ENCODE measurements around the gene TRPT1. TPM values are rescaled to one million over a fixed set of nuclear protein-coding genes. Genes with fewer than 3 reads are reported as not detected.

Gene TRPT1
- total RNA-seq, 2 experiments from 2014 or later, result 11.3 to 11.5 TPM

DNA sequence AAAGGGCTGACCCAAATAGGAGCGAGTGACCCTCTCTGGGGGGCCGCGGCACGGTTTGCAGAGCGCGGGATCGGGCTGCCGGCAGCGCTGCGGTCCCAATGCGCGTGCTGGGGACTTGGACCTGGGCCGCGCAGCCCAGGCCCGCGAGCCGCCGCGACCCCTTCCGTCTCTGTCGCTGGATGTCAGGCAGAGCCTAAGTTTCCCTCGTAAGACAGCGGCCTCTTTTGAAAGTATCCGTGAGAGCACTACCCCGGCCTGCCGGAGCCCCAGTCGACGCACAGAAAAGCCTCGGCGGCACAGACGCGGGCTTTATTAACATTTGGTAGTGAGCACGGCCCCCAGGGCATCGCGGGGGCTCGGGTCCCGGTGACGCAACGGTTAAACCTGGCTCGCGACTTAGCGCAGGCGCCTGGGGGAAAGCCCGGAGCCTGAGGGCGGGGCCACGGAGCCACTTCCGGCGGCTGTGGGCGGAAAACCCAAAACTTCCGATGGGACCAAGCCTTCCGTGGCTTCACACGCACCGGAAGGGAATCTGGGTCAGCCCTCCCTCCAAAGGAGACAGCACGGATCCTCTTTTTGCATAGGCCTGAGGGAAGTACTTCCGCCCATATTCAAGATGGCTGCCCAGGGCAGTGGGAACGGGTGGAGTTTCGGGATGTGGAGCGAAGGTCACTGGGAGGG lies 43.7 kb upstream of the TRPT1 start:
- Mint-ChIP-seq H3K27ac (peak overlapping the region; percentile 99), H3K9me3 (no peaks in the 10 kb centered on the region), H3K36me3 (ENCODE audit: low read depth) (peaks cover 20% of the 10 kb centered on the region), H3K27me3 (peaks cover 5% of the 10 kb centered on the region), H3K4me3 (peak overlapping the region; percentile 94), H3K4me1 (ENCODE audit: low read depth) (peaks cover 32% of the 10 kb centered on the region)
- intact Hi-C loops (cut with DNase I, micrococcal nuclease), result loop anchor here (1.0 to 5.0 kb wide), 10 partner anchors 16 to 64 kb away; partner anchors contain the start of genes GPR137 (in 2 of the 2), TRMT112 (in 2 of the 2), DNAJC4 (in 1 of the 2) and ESRRA (in 1 of the 2)
- ATAC-seq (ENCODE audit: poor library complexity) (peak; percentile 68), DNase-seq (peak; percentile 94 to 99 (median 96))
- POLR2A ChIA-PET, result interaction anchor here (0.7 to 6.6 kb wide), 21 partner anchors 14 to 1430 kb away, joined by 3 to 125 read pairs (median 16); partner anchors contain the start of genes BAD, CATSPERZ, CCDC88B and DNAJC4
- H3K4me3 ChIP-seq (ENCODE audit: low read length), result peak overlapping the region; percentile 97
- H3K4me1 ChIP-seq (ENCODE audit: insufficient read depth, low read length), result peaks cover 43% of the 10 kb centered on the region
- H3K36me3 ChIP-seq (ENCODE audit: insufficient read depth, low read length), result no peaks in the 10 kb centered on the region
- peak overlapping the region; percentile 92 to 99 for H3K27ac ChIP-seq (ENCODE audit: low read depth in 1 of 2, low read length in 2 of 2)
- TF ChIP-seq, protein P1, sequence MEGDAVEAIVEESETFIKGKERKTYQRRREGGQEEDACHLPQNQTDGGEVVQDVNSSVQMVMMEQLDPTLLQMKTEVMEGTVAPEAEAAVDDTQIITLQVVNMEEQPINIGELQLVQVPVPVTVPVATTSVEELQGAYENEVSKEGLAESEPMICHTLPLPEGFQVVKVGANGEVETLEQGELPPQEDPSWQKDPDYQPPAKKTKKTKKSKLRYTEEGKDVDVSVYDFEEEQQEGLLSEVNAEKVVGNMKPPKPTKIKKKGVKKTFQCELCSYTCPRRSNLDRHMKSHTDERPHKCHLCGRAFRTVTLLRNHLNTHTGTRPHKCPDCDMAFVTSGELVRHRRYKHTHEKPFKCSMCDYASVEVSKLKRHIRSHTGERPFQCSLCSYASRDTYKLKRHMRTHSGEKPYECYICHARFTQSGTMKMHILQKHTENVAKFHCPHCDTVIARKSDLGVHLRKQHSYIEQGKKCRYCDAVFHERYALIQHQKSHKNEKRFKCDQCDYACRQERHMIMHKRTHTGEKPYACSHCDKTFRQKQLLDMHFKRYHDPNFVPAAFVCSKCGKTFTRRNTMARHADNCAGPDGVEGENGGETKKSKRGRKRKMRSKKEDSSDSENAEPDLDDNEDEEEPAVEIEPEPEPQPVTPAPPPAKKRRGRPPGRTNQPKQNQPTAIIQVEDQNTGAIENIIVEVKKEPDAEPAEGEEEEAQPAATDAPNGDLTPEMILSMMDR (IDR thresholded peaks at IDR 0.05), result no peak
- H3K27me3 ChIP-seq (ENCODE audit: control insufficient read depth in 1 of 2, insufficient read depth in 2 of 2, low read length in 2 of 2), result no peaks in the 10 kb centered on the region
- CTCF ChIA-PET, result interaction anchor here (0.7 to 3.4 kb wide), 10 partner anchors 23 to 84 kb away, joined by 3 to 19 read pairs (median 6); partner anchors contain the start of genes ESRRA, PPP1R14B, PRDX5 and STIP1
- no peaks in the 10 kb centered on the region for H3K9me3 ChIP-seq (ENCODE audit: control insufficient read depth in 1 of 2, insufficient read depth in 1 of 2, low read length in 2 of 2)

DNA sequence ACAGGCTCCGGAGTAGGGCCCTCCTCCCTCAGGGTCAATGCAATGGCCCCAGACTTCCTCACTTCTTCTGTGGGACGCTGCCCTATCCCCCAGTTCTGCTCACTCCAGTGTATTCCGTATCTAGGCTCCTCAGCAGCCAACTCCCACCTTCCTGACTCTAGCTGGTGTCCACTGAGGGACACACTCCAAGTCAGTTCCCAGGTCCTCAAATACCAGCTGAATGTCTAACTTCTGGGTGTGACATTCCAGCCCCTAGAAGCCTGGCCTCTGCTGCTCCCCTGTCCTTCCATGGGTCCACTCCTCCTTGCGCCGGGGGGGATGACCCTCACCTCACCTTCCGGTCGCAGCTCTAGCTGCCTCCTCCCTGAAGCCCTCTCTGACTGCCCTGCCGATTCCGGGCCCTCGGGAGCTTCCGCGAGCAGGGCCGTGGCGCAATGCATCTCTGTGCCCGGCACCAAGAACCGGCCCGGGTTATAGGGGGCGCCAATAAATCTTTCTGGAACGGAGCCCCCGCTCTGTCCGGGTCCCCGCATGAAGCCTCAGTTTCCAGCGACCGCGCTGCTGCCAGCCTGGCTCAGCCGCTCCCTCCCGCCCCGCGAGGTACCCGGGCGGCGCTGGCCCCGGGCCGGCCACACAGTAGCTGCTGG lies 43.0 kb upstream of the TRPT1 start:
- H3K27ac ChIP-seq (ENCODE audit: low read depth in 1 of 2, low read length in 2 of 2), result peak overlapping the region; percentile 92 to 99
- peak overlapping the region; percentile 97 for H3K4me3 ChIP-seq (ENCODE audit: low read length)
- H3K27me3 Mint-ChIP-seq, result peaks cover 5% of the 10 kb centered on the region
- H3K9me3 Mint-ChIP-seq, result no peaks in the 10 kb centered on the region
- H3K27ac Mint-ChIP-seq, result peak overlapping the region; percentile 99
- DNase-seq (peak in 9 of 14 experiments; percentile 23 to 69 (median 50)), ATAC-seq (ENCODE audit: poor library complexity) (no peak)
- intact Hi-C loops (cut with DNase I, micrococcal nuclease), result loop anchor here (1.0 kb wide), 4 partner anchors 17 to 64 kb away; partner anchors contain the start of gene PLCB3 (in 1 of the 2)
- H3K36me3 Mint-ChIP-seq (ENCODE audit: low read depth), result peaks cover 20% of the 10 kb centered on the region
- TF ChIP-seq, protein P1 (IDR thresholded peaks at IDR 0.05), result no peak
- ChIA-PET CTCF (interaction anchor here (1.4 to 3.4 kb wide), 7 partner anchors 17 to 83 kb away, joined by 4 to 19 read pairs (median 6); partner anchors contain the start of genes PPP1R14B, PRDX5, STIP1 and TRMT112), POLR2A (interaction anchor here (0.8 to 6.6 kb wide), 12 partner anchors 15 to 84 kb away, joined by 3 to 125 read pairs (median 34); partner anchors contain the start of genes BAD, DNAJC4, ESRRA and FERMT3)
- peaks cover 43% of the 10 kb centered on the region for H3K4me1 ChIP-seq (ENCODE audit: insufficient read depth, low read length)
- peaks cover 32% of the 10 kb centered on the region for H3K4me1 Mint-ChIP-seq (ENCODE audit: low read depth)
- no peaks in the 10 kb centered on the region for H3K27me3 ChIP-seq (ENCODE audit: control insufficient read depth in 1 of 2, insufficient read depth in 2 of 2, low read length in 2 of 2)
- no peaks in the 10 kb centered on the region for H3K36me3 ChIP-seq (ENCODE audit: insufficient read depth, low read length)
- H3K9me3 ChIP-seq (ENCODE audit: control insufficient read depth in 1 of 2, insufficient read depth in 1 of 2, low read length in 2 of 2), result no peaks in the 10 kb centered on the region
- peak overlapping the region; percentile 94 for H3K4me3 Mint-ChIP-seq
